AG09319 (cell line): ENCODE results near the gene CDH6.

ENCODE experiments used
- DNase-seq: peaks from one replicate; pipeline ENCODE4 v3.0.0-alpha.2; 2010; ENCODE audit warnings: low read depth; ENCODE audit errors: extremely low read depth
- TF ChIP-seq, protein P1 (sequence below): IDR thresholded peaks from 2 replicates; pipeline ENCODE4 v1.5.1; 2011; ENCODE audit warnings: low read depth, mild to moderate bottlenecking, inconsistent platforms, low read length, moderate library complexity

CDH6 gene

DNA sequence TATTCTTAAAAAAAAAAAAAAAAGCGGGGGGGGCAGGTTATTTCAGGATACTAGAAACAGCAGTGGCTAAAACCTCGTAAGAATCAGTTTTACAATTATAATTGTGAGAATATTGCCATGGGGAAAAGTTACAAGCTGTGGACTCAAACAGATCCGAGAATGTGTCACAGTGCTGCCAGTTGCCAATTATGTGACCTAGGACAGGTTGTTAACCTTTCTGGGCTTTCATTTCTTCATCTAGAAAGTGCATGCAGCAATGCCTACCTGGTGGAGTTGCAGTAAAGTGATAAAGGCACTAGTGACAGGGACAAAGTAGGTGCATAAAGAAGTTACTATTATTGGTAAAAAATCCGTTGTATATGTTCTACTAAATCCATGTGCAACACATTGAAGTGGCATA is 75.8 kb downstream of the CDH6 start:
- TF ChIP-seq, protein P1, sequence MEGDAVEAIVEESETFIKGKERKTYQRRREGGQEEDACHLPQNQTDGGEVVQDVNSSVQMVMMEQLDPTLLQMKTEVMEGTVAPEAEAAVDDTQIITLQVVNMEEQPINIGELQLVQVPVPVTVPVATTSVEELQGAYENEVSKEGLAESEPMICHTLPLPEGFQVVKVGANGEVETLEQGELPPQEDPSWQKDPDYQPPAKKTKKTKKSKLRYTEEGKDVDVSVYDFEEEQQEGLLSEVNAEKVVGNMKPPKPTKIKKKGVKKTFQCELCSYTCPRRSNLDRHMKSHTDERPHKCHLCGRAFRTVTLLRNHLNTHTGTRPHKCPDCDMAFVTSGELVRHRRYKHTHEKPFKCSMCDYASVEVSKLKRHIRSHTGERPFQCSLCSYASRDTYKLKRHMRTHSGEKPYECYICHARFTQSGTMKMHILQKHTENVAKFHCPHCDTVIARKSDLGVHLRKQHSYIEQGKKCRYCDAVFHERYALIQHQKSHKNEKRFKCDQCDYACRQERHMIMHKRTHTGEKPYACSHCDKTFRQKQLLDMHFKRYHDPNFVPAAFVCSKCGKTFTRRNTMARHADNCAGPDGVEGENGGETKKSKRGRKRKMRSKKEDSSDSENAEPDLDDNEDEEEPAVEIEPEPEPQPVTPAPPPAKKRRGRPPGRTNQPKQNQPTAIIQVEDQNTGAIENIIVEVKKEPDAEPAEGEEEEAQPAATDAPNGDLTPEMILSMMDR, result no peak
- DNase-seq, result no peak

DNA sequence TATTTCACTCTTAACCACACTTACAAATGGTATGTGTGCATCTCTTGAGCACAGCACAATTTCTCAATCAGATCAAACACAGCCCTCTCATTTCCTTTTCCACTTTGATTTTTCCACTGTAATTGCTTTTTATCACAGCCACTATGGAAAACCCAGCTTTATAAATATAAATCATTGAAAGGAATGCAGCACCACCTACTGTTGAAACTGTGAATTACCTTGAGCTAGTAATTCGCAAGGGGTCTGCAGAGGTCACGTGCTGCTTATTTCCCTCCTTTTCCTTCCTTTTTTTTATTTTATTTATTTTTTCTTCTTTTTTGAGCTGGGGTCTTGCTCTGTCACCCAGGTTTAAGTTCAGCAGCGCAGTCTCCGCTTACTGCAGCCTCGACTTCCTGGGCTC is 76.9 kb downstream of the CDH6 start:
- TF ChIP-seq, protein P1, result peak; percentile 44
- DNase-seq, result no peak

DNA sequence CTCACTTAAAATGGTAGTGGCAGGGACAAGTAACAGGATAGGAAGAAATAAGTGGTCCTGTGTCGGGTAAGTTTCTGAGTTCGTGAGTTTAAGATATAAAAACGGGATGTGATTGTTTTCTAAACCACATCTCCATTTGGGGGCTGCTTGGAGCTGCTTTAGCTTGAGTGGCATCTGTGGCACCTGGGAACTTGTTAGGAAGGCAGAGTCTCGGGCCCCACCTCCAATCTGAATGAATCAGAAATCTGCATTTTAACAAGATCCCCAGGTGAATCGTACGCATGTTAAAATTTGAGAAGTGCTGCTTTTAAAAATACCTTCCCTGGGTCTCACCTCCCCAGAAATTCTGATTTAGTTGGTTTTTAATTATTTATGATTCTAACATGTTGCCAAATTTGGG is 78.1 kb downstream of the CDH6 start:
- DNase-seq, result no peak
- TF ChIP-seq, protein P1, result no peak

DNA sequence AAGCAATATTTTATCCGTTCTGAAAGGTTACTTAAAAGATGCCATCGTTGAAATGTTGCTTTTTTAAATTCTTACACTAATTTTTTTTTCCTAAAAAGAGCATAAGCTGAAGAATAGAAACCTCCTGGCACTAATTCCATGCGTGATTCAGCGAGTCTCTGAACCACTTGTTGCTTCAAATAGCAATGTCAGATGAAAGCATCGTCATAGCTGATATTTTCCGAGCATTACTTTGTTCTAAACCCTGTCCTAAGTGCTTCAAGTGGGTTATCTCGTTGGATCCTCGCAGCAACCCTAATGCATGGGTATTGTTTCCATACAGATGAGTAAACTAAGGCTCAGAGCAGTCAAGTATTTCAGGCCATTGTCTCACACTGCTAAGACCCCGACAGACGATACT is 79.7 kb downstream of the CDH6 start:
- TF ChIP-seq, protein P1, result no peak
- no peak for DNase-seq

DNA sequence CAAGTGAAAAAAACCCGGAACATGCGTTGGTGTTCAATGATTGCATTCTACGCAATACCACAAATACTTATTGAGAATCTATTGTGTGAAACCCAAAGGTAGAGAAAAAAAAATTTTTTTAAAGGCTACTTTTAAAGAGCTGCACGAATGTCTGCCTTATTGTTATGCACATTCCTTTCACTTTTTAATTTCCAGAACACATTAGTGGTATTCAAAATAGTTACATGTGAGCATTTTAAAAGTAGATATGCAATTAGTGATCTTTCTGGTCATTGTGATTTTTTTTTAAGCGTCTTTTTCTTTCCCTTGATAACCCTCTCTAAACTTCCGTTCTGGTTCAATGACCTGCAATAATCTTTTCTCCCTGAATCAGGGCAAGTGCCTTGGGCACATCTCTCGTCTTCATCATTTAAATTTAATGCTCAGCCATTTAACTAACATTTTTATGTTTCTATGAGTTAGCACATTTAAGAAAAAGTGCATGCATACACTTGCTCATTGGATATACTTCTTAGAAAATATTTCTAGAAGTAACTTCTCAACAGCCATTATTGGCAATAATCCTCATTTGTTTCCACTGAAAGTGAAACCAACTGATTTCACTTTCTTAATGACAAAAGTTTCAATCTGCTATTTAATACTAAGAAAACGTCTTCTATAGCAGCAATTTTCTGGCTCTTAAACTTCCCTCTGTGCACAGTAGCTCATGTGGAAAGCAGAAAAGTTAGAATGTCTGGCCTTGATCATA is 80.3 kb downstream of the CDH6 start:
- DNase-seq, result no peak
- TF ChIP-seq, protein P1, result no peak

DNA sequence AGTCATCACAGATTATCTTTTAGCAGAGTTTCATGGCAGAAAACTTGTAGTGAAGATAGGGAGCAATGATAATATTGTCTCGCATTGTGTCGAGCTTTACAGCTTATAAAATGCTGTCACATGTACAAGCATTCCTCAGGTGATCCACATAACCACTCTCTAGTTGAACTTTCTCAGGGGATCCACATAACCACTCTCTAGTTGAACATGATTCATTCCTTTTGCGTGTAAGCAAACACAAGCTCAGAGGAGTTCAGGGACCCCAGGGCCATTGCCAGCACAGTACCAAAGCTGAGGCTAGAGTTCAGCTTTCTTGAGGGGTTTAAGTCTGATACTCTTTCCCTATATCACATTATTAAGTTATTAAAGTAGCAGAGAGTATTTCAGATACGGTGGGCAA is 86.7 kb downstream of the CDH6 start:
- DNase-seq, result no peak
- TF ChIP-seq, protein P1, result no peak

DNA sequence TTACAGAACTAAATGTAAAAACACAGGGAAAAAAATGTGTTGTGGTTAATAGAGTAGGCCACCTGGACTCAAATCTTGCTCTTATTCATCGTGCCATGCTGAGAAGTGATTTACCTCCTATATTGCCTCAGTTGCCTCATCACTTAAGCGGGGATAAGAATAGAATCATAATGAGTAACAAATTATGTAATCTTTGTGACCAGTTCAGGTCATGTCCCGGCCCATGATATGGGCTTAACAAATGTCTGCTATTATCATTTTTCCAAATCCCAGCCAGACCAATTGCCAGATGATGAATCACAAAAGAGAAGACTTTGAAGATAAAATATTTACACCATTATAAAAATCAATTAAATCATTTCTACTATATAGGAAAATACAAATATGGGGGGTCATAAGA is 89.8 kb downstream of the CDH6 start:
- TF ChIP-seq, protein P1, result no peak
- DNase-seq, result no peak
